GM18858 (cell line): ENCODE measurements around the gene WWC1.

Experiments used
- ATAC-seq: cut with Tn5 transposase; IDR thresholded peaks from one replicate; pipeline ENCODE4 v1.9.1; 2021; ENCODE audit not compliant: unreplicated experiment

WWC1 gene

GRCh38 chr5:168360521-168361285, 69.3 kb downstream of the WWC1 start:
- ATAC-seq = no peak

- no peak for ATAC-seq
Observed at GRCh38 chr5:168362097-168362885, 70.8 kb downstream of the WWC1 start.

- no peak for ATAC-seq
Observed at GRCh38 chr5:168364151-168364661, 72.8 kb downstream of the WWC1 start.

- ATAC-seq = no peak
Observed at GRCh38 chr5:168364750-168365550, 73.5 kb downstream of the WWC1 start.

GRCh38 chr5:168365581-168366081, 74.2 kb downstream of the WWC1 start:
- no peak for ATAC-seq

GRCh38 chr5:168366116-168366515, 74.7 kb downstream of the WWC1 start:
- no peak for ATAC-seq

- no peak for ATAC-seq
Observed at GRCh38 chr5:168368854-168369253, 77.4 kb downstream of the WWC1 start.

GRCh38 chr5:168370831-168371230, 79.4 kb downstream of the WWC1 start:
- ATAC-seq = no peak

- no peak for ATAC-seq
Observed at GRCh38 chr5:168372356-168372946, 81.0 kb downstream of the WWC1 start.

GRCh38 chr5:168374532-168374931, 83.1 kb downstream of the WWC1 start:
- ATAC-seq = no peak

- no peak for ATAC-seq
Observed at GRCh38 chr5:168375214-168375613, 83.8 kb downstream of the WWC1 start.

- no peak for ATAC-seq
Observed at GRCh38 chr5:168377525-168377924, 86.1 kb downstream of the WWC1 start.

GRCh38 chr5:168378741-168379140, 87.3 kb downstream of the WWC1 start:
- ATAC-seq = no peak

- ATAC-seq = no peak
Observed at GRCh38 chr5:168382421-168382820, 91.0 kb downstream of the WWC1 start.

- ATAC-seq = no peak
Observed at GRCh38 chr5:168390491-168390890, 99.0 kb downstream of the WWC1 start.

GRCh38 chr5:168393773-168394172, 102.3 kb downstream of the WWC1 start:
- no peak for ATAC-seq

- ATAC-seq = no peak
Observed at GRCh38 chr5:168400429-168401220, 109.2 kb downstream of the WWC1 start.

GRCh38 chr5:168401226-168401625, 109.8 kb downstream of the WWC1 start:
- no peak for ATAC-seq

- ATAC-seq = no peak
Observed at GRCh38 chr5:168401880-168402279, 110.4 kb downstream of the WWC1 start.

- ATAC-seq = no peak
Observed at GRCh38 chr5:168404365-168404764, 112.9 kb downstream of the WWC1 start.
